ENCODE measurements around the gene MDM4.

- TF ChIP-seq POLR2A (IDR thresholded peaks at IDR 0.05; ENCODE audit: low read depth, low read length) (no peak), CTCF (IDR thresholded peaks at IDR 0.05; ENCODE audit: extremely low read depth in 1 of 2, insufficient read depth in 1 of 2, low read depth in 1 of 2, low read length in 2 of 2) (no peak)
Measured at GRCh38 chr1:204563307-204563706, 47.1 kb downstream of the MDM4 start.

All from endothelial cell of umbilical vein (primary cell).